ENCODE data around the gene HOPX.

HOPX gene

DNA sequence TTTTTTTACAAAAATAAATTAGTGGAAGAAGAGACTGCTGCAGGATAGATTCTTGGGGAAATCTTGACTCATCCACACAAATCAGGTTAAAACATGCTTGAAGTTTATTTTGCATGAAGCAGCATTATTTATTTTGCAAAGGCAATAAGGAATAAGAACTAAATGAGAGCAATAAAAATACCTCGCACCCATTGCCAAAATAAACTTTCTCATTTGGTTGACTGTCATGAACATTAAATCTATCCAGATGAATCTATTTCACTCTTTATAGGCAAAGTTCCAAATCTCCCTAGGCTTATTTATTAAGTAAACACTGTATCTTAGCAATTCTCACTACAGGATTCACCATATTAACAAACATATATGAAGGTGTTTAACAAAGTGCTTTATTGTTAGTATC, 58.9 kb downstream of the HOPX start:
- no peaks in the 10 kb centered on the region for H3K27me3 ChIP-seq (ENCODE audit: insufficient read depth, poor library complexity, severe bottlenecking)
- no peak overlapping the region for H3K4me3 ChIP-seq (replicated peaks; ENCODE audit: insufficient read depth, low read length)
- no peak overlapping the region for H3K27ac ChIP-seq (replicated peaks)
- no peak for DNase-seq (ENCODE audit: low read depth in 1 of 2, low spot score in 1 of 2)
- no peak for TF ChIP-seq GABPA (IDR thresholded peaks at IDR 0.05; ENCODE audit: low read depth)

DNA sequence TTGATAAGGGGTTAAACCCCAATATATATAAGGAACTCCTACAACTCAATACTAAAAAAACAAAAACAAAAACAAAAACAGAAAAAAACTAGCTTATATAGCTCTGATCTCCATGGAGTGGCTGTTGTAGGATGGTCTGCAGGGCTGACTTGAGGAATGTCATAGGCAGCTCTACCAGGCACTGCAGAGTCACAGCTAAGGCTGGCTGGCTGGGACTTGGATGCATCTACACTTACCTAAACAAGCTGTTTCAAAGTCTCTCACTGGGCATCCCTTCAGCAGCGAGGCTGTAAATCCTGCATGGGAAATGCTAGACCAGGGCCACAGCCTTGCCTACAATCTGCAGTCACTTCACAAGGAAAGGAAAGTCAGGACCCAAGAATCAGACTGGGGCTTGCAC, 61.3 kb downstream of the HOPX start:
- TF ChIP-seq, protein P1, sequence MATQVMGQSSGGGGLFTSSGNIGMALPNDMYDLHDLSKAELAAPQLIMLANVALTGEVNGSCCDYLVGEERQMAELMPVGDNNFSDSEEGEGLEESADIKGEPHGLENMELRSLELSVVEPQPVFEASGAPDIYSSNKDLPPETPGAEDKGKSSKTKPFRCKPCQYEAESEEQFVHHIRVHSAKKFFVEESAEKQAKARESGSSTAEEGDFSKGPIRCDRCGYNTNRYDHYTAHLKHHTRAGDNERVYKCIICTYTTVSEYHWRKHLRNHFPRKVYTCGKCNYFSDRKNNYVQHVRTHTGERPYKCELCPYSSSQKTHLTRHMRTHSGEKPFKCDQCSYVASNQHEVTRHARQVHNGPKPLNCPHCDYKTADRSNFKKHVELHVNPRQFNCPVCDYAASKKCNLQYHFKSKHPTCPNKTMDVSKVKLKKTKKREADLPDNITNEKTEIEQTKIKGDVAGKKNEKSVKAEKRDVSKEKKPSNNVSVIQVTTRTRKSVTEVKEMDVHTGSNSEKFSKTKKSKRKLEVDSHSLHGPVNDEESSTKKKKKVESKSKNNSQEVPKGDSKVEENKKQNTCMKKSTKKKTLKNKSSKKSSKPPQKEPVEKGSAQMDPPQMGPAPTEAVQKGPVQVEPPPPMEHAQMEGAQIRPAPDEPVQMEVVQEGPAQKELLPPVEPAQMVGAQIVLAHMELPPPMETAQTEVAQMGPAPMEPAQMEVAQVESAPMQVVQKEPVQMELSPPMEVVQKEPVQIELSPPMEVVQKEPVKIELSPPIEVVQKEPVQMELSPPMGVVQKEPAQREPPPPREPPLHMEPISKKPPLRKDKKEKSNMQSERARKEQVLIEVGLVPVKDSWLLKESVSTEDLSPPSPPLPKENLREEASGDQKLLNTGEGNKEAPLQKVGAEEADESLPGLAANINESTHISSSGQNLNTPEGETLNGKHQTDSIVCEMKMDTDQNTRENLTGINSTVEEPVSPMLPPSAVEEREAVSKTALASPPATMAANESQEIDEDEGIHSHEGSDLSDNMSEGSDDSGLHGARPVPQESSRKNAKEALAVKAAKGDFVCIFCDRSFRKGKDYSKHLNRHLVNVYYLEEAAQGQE (IDR thresholded peaks at IDR 0.05; ENCODE audit: insufficient replicate concordance, low read depth) = no peak
- TF ChIP-seq SPI1 (IDR thresholded peaks at IDR 0.05; ENCODE audit: borderline replicate concordance, low read depth) = no peak
- no peak for TF ChIP-seq GABPA (IDR thresholded peaks at IDR 0.05; ENCODE audit: low read depth)
- TF ChIP-seq, protein P2, sequence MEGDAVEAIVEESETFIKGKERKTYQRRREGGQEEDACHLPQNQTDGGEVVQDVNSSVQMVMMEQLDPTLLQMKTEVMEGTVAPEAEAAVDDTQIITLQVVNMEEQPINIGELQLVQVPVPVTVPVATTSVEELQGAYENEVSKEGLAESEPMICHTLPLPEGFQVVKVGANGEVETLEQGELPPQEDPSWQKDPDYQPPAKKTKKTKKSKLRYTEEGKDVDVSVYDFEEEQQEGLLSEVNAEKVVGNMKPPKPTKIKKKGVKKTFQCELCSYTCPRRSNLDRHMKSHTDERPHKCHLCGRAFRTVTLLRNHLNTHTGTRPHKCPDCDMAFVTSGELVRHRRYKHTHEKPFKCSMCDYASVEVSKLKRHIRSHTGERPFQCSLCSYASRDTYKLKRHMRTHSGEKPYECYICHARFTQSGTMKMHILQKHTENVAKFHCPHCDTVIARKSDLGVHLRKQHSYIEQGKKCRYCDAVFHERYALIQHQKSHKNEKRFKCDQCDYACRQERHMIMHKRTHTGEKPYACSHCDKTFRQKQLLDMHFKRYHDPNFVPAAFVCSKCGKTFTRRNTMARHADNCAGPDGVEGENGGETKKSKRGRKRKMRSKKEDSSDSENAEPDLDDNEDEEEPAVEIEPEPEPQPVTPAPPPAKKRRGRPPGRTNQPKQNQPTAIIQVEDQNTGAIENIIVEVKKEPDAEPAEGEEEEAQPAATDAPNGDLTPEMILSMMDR (IDR thresholded peaks at IDR 0.05; ENCODE audit: insufficient read depth, low read length) = no peak
- TF ChIP-seq POLR2AphosphoS5 (IDR thresholded peaks at IDR 0.05; ENCODE audit: low read depth) = no peak
- no peak overlapping the region for H3K4me3 ChIP-seq (replicated peaks; ENCODE audit: insufficient read depth, low read length)
- no peaks in the 10 kb centered on the region for H3K27me3 ChIP-seq (ENCODE audit: insufficient read depth, poor library complexity, severe bottlenecking)
- DNase-seq (ENCODE audit: low read depth in 1 of 2, low spot score in 1 of 2) = no peak
- H3K27ac ChIP-seq (replicated peaks) = no peak overlapping the region

DNA sequence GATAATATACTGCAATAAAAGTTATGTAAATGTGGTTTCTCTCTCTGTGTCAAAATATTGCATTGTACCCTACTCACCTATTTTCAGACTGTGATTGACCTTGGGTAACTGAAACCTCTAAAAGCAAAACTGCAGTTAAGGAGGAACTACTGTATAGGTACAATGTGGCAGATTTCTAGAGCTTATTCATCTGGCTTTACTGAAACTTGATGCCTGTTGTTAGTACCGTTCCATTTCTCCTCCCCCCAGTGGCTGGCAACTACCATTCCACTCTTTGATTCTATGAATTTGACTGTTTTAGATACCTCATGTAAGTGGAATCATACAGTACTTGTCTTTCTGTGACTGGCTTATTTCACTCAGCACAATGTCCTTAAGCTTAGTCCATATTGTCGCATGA, 61.9 kb downstream of the HOPX start:
- Histone ChIP-seq H3K4me3 (replicated peaks; ENCODE audit: insufficient read depth, low read length) (no peak overlapping the region), H3K27ac (replicated peaks) (no peak overlapping the region), H3K27me3 (ENCODE audit: insufficient read depth, poor library complexity, severe bottlenecking) (no peaks in the 10 kb centered on the region)
- DNase-seq (ENCODE audit: low read depth in 1 of 2, low spot score in 1 of 2) = no peak
- TF ChIP-seq, protein P1 (IDR thresholded peaks at IDR 0.05; ENCODE audit: insufficient replicate concordance, low read depth) = no peak
- TF ChIP-seq GABPA (IDR thresholded peaks at IDR 0.05; ENCODE audit: low read depth) = no peak

DNA sequence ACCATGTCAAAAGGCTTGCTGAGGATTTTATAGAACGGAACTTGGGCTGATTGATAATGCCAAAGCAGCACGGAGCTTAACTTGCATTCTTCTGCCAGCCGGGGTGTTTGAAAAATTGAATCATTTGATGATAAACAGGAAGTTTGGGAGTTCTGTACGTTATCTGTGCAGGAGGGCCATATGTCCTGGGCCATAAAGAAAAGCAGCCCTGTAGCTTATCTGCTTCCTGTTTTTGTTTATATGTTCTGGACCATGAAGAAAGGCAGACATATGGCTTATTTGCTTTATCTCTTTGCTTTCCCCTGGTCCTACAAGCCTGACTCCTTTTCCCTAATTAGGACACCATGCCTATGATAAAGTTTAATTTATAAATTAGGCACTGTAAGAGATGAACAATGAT, 62.4 kb downstream of the HOPX start:
- TF ChIP-seq POLR2AphosphoS5 (IDR thresholded peaks at IDR 0.05; ENCODE audit: low read depth) (no peak), GABPA (IDR thresholded peaks at IDR 0.05; ENCODE audit: low read depth) (no peak), SPI1 (IDR thresholded peaks at IDR 0.05; ENCODE audit: borderline replicate concordance, low read depth) (no peak)
- TF ChIP-seq, protein P1 (IDR thresholded peaks at IDR 0.05; ENCODE audit: insufficient replicate concordance, low read depth) = no peak
- TF ChIP-seq, protein P2 (IDR thresholded peaks at IDR 0.05; ENCODE audit: insufficient read depth, low read length) = no peak
- no peaks in the 10 kb centered on the region for H3K27me3 ChIP-seq (ENCODE audit: insufficient read depth, poor library complexity, severe bottlenecking)

More for the DNA sequence above, 62.4 kb downstream of the HOPX start:
- DNase-seq (ENCODE audit: low read depth in 1 of 2, low spot score in 1 of 2) = no peak
- H3K4me3 ChIP-seq (replicated peaks; ENCODE audit: insufficient read depth, low read length) = no peak overlapping the region
- no peak overlapping the region for H3K27ac ChIP-seq (replicated peaks)

All from HL-60 (cell line).